HepG2 (cell line): ENCODE results near the gene WWC1. TPM values are rescaled to one million over a fixed set of nuclear protein-coding genes. Genes with fewer than 3 reads are reported as not detected.

Source experiments
- MED1 ChIP-seq: sonication (generic); formaldehyde crosslinking; IDR thresholded peaks from 2 replicates; pipeline ENCODE4 v1.4.0; 2020; ENCODE audit warnings: missing genetic modification reagents
- NFYB ChIP-seq: sonication (generic); formaldehyde crosslinking; IDR thresholded peaks from 2 replicates; pipeline ENCODE4 v1.4.0; 2020; ENCODE audit warnings: missing genetic modification reagents
- NR2F6 ChIP-seq, 2 experiments: IDR thresholded peaks; 2 replicates each; pipeline ENCODE4 v1.6.1; 2016; ENCODE audit warnings: antibody characterized with exemption in 1 of 2, mild to moderate bottlenecking in 1 of 2
- RCOR2 ChIP-seq: IDR thresholded peaks from 2 replicates; pipeline ENCODE4 v1.6.1; 2016; ENCODE audit warnings: missing biosample characterization, missing genetic modification reagents
- ZFP90 ChIP-seq: sonication (generic); formaldehyde crosslinking; IDR thresholded peaks from 2 replicates; pipeline ENCODE4 v1.8.0; 2022; ENCODE audit warnings: missing genetic modification reagents, mild to moderate bottlenecking, inconsistent platforms, borderline replicate concordance
- ZNF569 ChIP-seq: sonication (generic); formaldehyde crosslinking; IDR thresholded peaks from 2 replicates; pipeline ENCODE4 v1.5.0; 2020; ENCODE audit warnings: mild to moderate bottlenecking, missing genetic modification reagents, moderate library complexity, borderline replicate concordance
- ZNF878 ChIP-seq: sonication (generic); formaldehyde crosslinking; IDR thresholded peaks from 2 replicates; pipeline ENCODE4 v1.8.1; 2023; ENCODE audit warnings: mild to moderate bottlenecking, missing genetic modification reagents, moderate library complexity
- polyA plus RNA-seq, 8 experiments: library from polyadenylated mRNA; depleted of rRNA in 3 of 8; stranded (reverse) in 7 of 8; unstranded in 1 of 8; fragments of >200 nt; fragmentation: Illumina TruSeq in 4 of 8; extraction: Trizol in 4 of 8; gene quantifications; 2 replicates each; pipeline versions ENCODE4 v1.2.1 to v1.2.3, GENCODE V29; 2011 to 2016; ENCODE audit warnings: low read depth in 4 of 8, missing spikeins in 1 of 8, mixed read lengths in 1 of 8; ENCODE audit not compliant: insufficient read depth in 1 of 8
- total RNA-seq, 5 experiments: library from RNA; depleted of rRNA; stranded (reverse); fragments of >200 nt; fragmentation: Illumina TruSeq; extraction: Trizol; gene quantifications; 2 replicates each; pipeline ENCODE4 v1.2.3, GENCODE V29; 2016; ENCODE audit warnings: low read depth in 1 of 5
- TF ChIP-seq, protein P1 (sequence below): sonication (generic); formaldehyde crosslinking; IDR thresholded peaks from 2 replicates; pipeline ENCODE4 v1.4.0; 2020; ENCODE audit warnings: missing genetic modification reagents
- TF ChIP-seq, protein P2 (sequence below): sonication (generic); formaldehyde crosslinking; IDR thresholded peaks from 2 replicates; pipeline ENCODE4 v1.5.1; 2020; ENCODE audit warnings: missing genetic modification reagents, mild to moderate bottlenecking, borderline replicate concordance
- TF ChIP-seq, protein P3 (sequence below): IDR thresholded peaks from 2 replicates; pipeline ENCODE4 v1.4.0; 2020; ENCODE audit warnings: mild to moderate bottlenecking, missing genetic modification reagents
- TF ChIP-seq, protein P4 (sequence below), 2 experiments: sonication (generic) in 1 of 2; formaldehyde crosslinking in 1 of 2; IDR thresholded peaks; 2 replicates each; pipeline versions ENCODE4 v1.4.0 to v1.6.1; 2016 to 2020; ENCODE audit warnings: borderline replicate concordance in 1 of 2, low read depth in 1 of 2, mild to moderate bottlenecking in 1 of 2, missing genetic modification reagents in 1 of 2
- TF ChIP-seq, protein P5 (sequence below): sonication (generic); formaldehyde crosslinking; conservative IDR thresholded peaks from 2 replicates; pipeline ENCODE4 v1.4.0; 2020; ENCODE audit warnings: mild to moderate bottlenecking, missing genetic modification reagents, moderate library complexity

Gene WWC1
- total and polyA plus RNA-seq, 2 of the 13 experiments (the other 11 are each of a cell fraction or from before 2014, with no cell fraction given), result 8.3 to 17.9 TPM

DNA sequence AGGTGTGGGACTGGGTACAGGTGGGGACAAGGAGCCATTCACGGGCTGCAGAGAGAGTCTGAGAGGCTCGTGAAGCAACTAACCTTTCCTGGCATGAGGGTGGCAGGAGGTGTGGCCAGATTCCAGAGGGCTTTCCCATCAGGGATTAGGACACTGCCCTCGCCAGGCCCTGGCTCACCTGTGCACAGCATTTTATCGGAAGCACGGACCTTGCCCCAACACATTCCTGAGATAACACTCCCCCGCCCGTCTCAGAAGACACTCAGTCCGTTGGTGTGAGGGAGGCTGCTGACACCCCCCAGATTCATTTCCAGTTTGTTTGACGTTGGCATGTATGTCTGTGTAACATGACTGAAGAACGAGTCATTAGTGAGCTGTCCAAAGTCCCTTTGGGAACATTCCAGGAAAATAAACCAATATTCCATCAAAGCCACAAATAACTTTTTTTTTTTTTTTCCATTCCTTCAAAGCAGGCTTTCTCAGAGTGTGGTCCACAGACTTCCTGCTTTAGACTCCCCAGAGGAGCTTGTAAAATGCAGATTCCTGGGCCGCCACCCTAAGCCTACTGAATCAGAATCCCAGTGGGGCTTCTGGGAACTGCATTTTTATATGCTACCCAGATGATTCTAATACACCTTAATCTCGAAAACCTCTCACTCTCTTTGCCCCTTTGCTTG, 23.4 kb downstream of the WWC1 start (continued):
- TF ChIP-seq, protein P1, sequence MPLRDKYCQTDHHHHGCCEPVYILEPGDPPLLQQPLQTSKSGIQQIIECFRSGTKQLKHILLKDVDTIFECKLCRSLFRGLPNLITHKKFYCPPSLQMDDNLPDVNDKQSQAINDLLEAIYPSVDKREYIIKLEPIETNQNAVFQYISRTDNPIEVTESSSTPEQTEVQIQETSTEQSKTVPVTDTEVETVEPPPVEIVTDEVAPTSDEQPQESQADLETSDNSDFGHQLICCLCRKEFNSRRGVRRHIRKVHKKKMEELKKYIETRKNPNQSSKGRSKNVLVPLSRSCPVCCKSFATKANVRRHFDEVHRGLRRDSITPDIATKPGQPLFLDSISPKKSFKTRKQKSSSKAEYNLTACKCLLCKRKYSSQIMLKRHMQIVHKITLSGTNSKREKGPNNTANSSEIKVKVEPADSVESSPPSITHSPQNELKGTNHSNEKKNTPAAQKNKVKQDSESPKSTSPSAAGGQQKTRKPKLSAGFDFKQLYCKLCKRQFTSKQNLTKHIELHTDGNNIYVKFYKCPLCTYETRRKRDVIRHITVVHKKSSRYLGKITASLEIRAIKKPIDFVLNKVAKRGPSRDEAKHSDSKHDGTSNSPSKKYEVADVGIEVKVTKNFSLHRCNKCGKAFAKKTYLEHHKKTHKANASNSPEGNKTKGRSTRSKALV (CRISPR knock-in tag), result no peak
- no peak for TF ChIP-seq ZNF569 (CRISPR knock-in tag)
- TF ChIP-seq ZNF878 (CRISPR knock-in tag), result peak; percentile 94
- TF ChIP-seq, protein P2, sequence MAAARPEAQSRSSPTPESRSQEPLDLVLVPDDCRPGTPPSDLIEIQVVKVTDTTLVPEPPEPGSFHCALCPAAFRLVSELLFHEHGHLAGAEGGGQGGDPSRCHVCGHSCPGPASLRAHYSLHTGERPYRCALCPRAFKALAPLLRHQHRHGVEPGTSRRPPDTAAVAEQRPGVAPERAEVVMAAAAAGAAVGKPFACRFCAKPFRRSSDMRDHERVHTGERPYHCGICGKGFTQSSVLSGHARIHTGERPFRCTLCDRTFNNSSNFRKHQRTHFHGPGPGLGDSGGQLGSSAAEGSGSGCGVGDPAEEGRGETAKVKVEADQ (CRISPR knock-in tag), result no peak
- TF ChIP-seq RCOR2, result peak; percentile 45; the same call in 1 of the 2 replicates
- TF ChIP-seq NFYB (CRISPR knock-in tag), result no peak
- TF ChIP-seq, protein P3, sequence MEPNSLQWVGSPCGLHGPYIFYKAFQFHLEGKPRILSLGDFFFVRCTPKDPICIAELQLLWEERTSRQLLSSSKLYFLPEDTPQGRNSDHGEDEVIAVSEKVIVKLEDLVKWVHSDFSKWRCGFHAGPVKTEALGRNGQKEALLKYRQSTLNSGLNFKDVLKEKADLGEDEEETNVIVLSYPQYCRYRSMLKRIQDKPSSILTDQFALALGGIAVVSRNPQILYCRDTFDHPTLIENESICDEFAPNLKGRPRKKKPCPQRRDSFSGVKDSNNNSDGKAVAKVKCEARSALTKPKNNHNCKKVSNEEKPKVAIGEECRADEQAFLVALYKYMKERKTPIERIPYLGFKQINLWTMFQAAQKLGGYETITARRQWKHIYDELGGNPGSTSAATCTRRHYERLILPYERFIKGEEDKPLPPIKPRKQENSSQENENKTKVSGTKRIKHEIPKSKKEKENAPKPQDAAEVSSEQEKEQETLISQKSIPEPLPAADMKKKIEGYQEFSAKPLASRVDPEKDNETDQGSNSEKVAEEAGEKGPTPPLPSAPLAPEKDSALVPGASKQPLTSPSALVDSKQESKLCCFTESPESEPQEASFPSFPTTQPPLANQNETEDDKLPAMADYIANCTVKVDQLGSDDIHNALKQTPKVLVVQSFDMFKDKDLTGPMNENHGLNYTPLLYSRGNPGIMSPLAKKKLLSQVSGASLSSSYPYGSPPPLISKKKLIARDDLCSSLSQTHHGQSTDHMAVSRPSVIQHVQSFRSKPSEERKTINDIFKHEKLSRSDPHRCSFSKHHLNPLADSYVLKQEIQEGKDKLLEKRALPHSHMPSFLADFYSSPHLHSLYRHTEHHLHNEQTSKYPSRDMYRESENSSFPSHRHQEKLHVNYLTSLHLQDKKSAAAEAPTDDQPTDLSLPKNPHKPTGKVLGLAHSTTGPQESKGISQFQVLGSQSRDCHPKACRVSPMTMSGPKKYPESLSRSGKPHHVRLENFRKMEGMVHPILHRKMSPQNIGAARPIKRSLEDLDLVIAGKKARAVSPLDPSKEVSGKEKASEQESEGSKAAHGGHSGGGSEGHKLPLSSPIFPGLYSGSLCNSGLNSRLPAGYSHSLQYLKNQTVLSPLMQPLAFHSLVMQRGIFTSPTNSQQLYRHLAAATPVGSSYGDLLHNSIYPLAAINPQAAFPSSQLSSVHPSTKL, result peak; percentile 93
- peak; percentile 65; the same call in 1 of the 2 replicates for TF ChIP-seq ZFP90 (CRISPR knock-in tag)
- peak; percentile 78 for TF ChIP-seq MED1 (CRISPR knock-in tag)
- TF ChIP-seq NR2F6 (IDR thresholded peaks at IDR 0.05), result peak; percentile 29; the same call in 1 of the 2 replicates
- TF ChIP-seq NR2F6 (CRISPR knock-in tag; IDR thresholded peaks at IDR 0.05), result peak; percentile 58; the same call in 1 of the 2 replicates
- TF ChIP-seq, protein P4, sequence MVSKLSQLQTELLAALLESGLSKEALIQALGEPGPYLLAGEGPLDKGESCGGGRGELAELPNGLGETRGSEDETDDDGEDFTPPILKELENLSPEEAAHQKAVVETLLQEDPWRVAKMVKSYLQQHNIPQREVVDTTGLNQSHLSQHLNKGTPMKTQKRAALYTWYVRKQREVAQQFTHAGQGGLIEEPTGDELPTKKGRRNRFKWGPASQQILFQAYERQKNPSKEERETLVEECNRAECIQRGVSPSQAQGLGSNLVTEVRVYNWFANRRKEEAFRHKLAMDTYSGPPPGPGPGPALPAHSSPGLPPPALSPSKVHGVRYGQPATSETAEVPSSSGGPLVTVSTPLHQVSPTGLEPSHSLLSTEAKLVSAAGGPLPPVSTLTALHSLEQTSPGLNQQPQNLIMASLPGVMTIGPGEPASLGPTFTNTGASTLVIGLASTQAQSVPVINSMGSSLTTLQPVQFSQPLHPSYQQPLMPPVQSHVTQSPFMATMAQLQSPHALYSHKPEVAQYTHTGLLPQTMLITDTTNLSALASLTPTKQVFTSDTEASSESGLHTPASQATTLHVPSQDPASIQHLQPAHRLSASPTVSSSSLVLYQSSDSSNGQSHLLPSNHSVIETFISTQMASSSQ (IDR thresholded peaks at IDR 0.05; ENCODE audit: low read depth), result peak; percentile 20; the same call in 1 of the 2 replicates
- TF ChIP-seq, protein P4 (CRISPR knock-in tag; IDR thresholded peaks at IDR 0.05; ENCODE audit: borderline replicate concordance), result no peak
- TF ChIP-seq, protein P5, sequence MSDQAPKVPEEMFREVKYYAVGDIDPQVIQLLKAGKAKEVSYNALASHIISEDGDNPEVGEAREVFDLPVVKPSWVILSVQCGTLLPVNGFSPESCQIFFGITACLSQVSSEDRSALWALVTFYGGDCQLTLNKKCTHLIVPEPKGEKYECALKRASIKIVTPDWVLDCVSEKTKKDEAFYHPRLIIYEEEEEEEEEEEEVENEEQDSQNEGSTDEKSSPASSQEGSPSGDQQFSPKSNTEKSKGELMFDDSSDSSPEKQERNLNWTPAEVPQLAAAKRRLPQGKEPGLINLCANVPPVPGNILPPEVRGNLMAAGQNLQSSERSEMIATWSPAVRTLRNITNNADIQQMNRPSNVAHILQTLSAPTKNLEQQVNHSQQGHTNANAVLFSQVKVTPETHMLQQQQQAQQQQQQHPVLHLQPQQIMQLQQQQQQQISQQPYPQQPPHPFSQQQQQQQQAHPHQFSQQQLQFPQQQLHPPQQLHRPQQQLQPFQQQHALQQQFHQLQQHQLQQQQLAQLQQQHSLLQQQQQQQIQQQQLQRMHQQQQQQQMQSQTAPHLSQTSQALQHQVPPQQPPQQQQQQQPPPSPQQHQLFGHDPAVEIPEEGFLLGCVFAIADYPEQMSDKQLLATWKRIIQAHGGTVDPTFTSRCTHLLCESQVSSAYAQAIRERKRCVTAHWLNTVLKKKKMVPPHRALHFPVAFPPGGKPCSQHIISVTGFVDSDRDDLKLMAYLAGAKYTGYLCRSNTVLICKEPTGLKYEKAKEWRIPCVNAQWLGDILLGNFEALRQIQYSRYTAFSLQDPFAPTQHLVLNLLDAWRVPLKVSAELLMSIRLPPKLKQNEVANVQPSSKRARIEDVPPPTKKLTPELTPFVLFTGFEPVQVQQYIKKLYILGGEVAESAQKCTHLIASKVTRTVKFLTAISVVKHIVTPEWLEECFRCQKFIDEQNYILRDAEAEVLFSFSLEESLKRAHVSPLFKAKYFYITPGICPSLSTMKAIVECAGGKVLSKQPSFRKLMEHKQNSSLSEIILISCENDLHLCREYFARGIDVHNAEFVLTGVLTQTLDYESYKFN, result peak; percentile 91
